ENCODE results near the gene PTGER4.

PTGER4 gene

DNA sequence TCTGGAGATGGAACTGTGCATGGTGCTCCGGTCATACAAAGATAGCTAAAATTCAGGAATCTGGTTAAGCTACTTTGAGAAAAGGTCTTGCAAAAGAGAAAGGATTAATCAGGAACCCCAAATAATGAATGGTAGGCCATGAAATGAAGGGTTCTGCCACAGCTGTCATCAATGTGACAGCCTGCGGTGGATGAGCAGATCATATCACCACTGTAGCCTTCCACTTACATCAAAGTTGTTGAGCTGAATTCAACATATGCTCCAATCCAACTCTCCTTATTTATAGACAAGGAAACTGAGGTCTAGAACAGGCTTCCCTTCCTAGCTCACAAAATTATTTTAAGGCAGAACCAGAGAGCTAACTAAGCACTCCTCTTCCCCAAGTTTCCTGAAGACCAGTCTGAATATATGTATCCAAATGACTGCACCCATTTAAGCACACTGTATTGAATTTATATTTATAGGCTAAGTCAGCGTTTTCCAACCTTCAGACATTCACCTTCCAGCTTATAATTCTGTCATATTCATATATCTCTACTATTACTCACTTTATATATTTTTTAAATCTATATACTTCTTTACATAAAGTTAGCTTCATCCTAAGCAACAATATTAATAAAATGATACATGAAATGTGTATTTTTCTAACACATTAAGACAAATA lies 13.9 kb upstream of the PTGER4 start:
- Histone ChIP-seq H3K4me3 (replicated peaks; ENCODE audit: low read depth, low read length) (no peak overlapping the region), H3K27me3 (replicated peaks; ENCODE audit: control insufficient read depth, insufficient read depth, low read length) (no peaks in the 10 kb centered on the region), H3K36me3 (ENCODE audit: control insufficient read depth, insufficient read depth, low read length) (no peaks in the 10 kb centered on the region)
- DNase-seq (ENCODE audit: extremely low read depth, insufficient read length) = no peak
- no peak for TF ChIP-seq CTCF (IDR thresholded peaks at IDR 0.05; ENCODE audit: insufficient read depth, low read length, poor library complexity, severe bottlenecking)

- Histone ChIP-seq H3K27me3 (replicated peaks; ENCODE audit: control insufficient read depth, insufficient read depth, low read length) (no peaks in the 10 kb centered on the region), H3K4me3 (replicated peaks; ENCODE audit: low read depth, low read length) (no peak overlapping the region), H3K36me3 (ENCODE audit: control insufficient read depth, insufficient read depth, low read length) (no peaks in the 10 kb centered on the region)
- no peak for DNase-seq (ENCODE audit: extremely low read depth, insufficient read length)
- no peak for TF ChIP-seq CTCF (IDR thresholded peaks at IDR 0.05; ENCODE audit: insufficient read depth, low read length, poor library complexity, severe bottlenecking)
These were observed 13.1 kb upstream of the PTGER4 start for GRCh38 chr5:40666657-40667056.

GRCh38 chr5:40667161-40667663 lies 12.5 kb upstream of the PTGER4 start:
- Histone ChIP-seq H3K4me3 (replicated peaks; ENCODE audit: low read depth, low read length) (no peak overlapping the region), H3K27me3 (replicated peaks; ENCODE audit: control insufficient read depth, insufficient read depth, low read length) (no peaks in the 10 kb centered on the region), H3K36me3 (ENCODE audit: control insufficient read depth, insufficient read depth, low read length) (no peaks in the 10 kb centered on the region)
- no peak for DNase-seq (ENCODE audit: extremely low read depth, insufficient read length)
- no peak for TF ChIP-seq CTCF (IDR thresholded peaks at IDR 0.05; ENCODE audit: insufficient read depth, low read length, poor library complexity, severe bottlenecking)

GRCh38 chr5:40669606-40670390 lies 9.9 kb upstream of the PTGER4 start:
- Histone ChIP-seq H3K27me3 (replicated peaks; ENCODE audit: control insufficient read depth, insufficient read depth, low read length) (no peaks in the 10 kb centered on the region), H3K4me3 (replicated peaks; ENCODE audit: low read depth, low read length) (no peak overlapping the region), H3K36me3 (ENCODE audit: control insufficient read depth, insufficient read depth, low read length) (no peaks in the 10 kb centered on the region)
- DNase-seq (ENCODE audit: extremely low read depth, insufficient read length) = no peak
- TF ChIP-seq CTCF (IDR thresholded peaks at IDR 0.05; ENCODE audit: insufficient read depth, low read length, poor library complexity, severe bottlenecking) = no peak

DNA sequence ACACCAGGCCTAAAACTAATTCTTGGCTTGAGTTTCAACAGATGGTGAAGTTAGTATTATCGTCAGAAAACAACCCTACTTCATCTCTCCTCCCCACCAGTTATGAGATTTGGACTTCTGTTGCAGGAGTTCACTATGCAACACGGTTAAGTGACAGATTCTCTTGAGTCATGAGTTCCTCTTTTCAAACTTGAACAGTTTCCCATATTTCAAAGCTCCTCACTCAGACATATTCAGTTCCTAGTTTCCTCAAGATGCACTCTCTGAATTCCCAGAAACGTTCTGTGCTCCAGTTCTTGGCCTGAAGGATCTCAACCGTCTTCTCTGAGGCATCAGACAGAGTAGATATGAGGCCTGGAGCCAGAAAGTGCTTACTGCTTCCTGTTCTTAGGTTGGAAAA lies 7.3 kb upstream of the PTGER4 start:
- DNase-seq (ENCODE audit: extremely low read depth, insufficient read length) = no peak
- no peak for TF ChIP-seq CTCF (IDR thresholded peaks at IDR 0.05; ENCODE audit: insufficient read depth, low read length, poor library complexity, severe bottlenecking)

More for the DNA sequence above, 7.3 kb upstream of the PTGER4 start:
- Histone ChIP-seq H3K27me3 (replicated peaks; ENCODE audit: control insufficient read depth, insufficient read depth, low read length) (no peaks in the 10 kb centered on the region), H3K36me3 (ENCODE audit: control insufficient read depth, insufficient read depth, low read length) (no peaks in the 10 kb centered on the region), H3K4me3 (replicated peaks; ENCODE audit: low read depth, low read length) (no peak overlapping the region)
